ENCODE results near the gene WNT4. TPM values are rescaled to one million over a fixed set of nuclear protein-coding genes. Genes with fewer than 3 reads are reported as not detected.

Gene WNT4
- total RNA-seq, 1 donor = under 0.01 TPM

GRCh38 chr1:22155517-22155916, 12.6 kb upstream of the WNT4 start:
- DNase-seq (ENCODE audit: insufficient read length, low spot score, missing footprints) = peak; percentile 18
- H3K4me1 ChIP-seq (ENCODE audit: insufficient read depth, low read length) = no peaks in the 10 kb centered on the region
- no peak overlapping the region for H3K27ac ChIP-seq (ENCODE audit: low read depth, low read length)
- H2AFZ ChIP-seq (ENCODE audit: low read length) = no peak overlapping the region
- H3K36me3 ChIP-seq (ENCODE audit: insufficient read depth, low read length) = no peaks in the 10 kb centered on the region
- no peak overlapping the region for H3K4me2 ChIP-seq (ENCODE audit: insufficient read depth, low read length)
- no peak overlapping the region for H3K4me3 ChIP-seq (ENCODE audit: insufficient read depth, low read length)
- no peaks in the 10 kb centered on the region for H4K20me1 ChIP-seq (ENCODE audit: insufficient read depth, low read length)
- no peaks in the 10 kb centered on the region for H3K79me2 ChIP-seq (ENCODE audit: insufficient read depth, low read length)
- no peaks in the 10 kb centered on the region for H3K9me3 ChIP-seq (ENCODE audit: low read depth, low read length)
- TF ChIP-seq CTCF (IDR thresholded peaks at IDR 0.05; ENCODE audit: extremely low read depth, low read depth, low read length) = no peak
- H3K27me3 ChIP-seq (ENCODE audit: insufficient read depth, low read length) = peaks cover 12% of the 10 kb centered on the region

GRCh38 chr1:22154626-22155025, 11.7 kb upstream of the WNT4 start:
- Histone ChIP-seq H3K4me1 (ENCODE audit: insufficient read depth, low read length) (no peaks in the 10 kb centered on the region), H2AFZ (ENCODE audit: low read length) (no peak overlapping the region), H3K79me2 (ENCODE audit: insufficient read depth, low read length) (no peaks in the 10 kb centered on the region), H3K27ac (ENCODE audit: low read depth, low read length) (no peak overlapping the region), H4K20me1 (ENCODE audit: insufficient read depth, low read length) (no peaks in the 10 kb centered on the region), H3K9me3 (ENCODE audit: low read depth, low read length) (no peaks in the 10 kb centered on the region), H3K27me3 (ENCODE audit: insufficient read depth, low read length) (peaks cover 12% of the 10 kb centered on the region), H3K36me3 (ENCODE audit: insufficient read depth, low read length) (no peaks in the 10 kb centered on the region), H3K4me3 (ENCODE audit: insufficient read depth, low read length) (no peak overlapping the region), H3K4me2 (ENCODE audit: insufficient read depth, low read length) (no peak overlapping the region)
- no peak for TF ChIP-seq CTCF (IDR thresholded peaks at IDR 0.05; ENCODE audit: extremely low read depth, low read depth, low read length)
- DNase-seq (ENCODE audit: insufficient read length, low spot score, missing footprints) = peak; percentile 41

GRCh38 chr1:22153660-22154437, 11.0 kb upstream of the WNT4 start:
- H3K79me2 ChIP-seq (ENCODE audit: insufficient read depth, low read length) = no peaks in the 10 kb centered on the region
- peaks cover 12% of the 10 kb centered on the region for H3K27me3 ChIP-seq (ENCODE audit: insufficient read depth, low read length)
- no peaks in the 10 kb centered on the region for H3K4me1 ChIP-seq (ENCODE audit: insufficient read depth, low read length)

More at GRCh38 chr1:22153660-22154437, 11.0 kb upstream of the WNT4 start:
- Histone ChIP-seq H4K20me1 (ENCODE audit: insufficient read depth, low read length) (no peaks in the 10 kb centered on the region), H2AFZ (ENCODE audit: low read length) (no peak overlapping the region), H3K36me3 (ENCODE audit: insufficient read depth, low read length) (no peaks in the 10 kb centered on the region), H3K9me3 (ENCODE audit: low read depth, low read length) (no peaks in the 10 kb centered on the region), H3K4me3 (ENCODE audit: insufficient read depth, low read length) (no peak overlapping the region), H3K27ac (ENCODE audit: low read depth, low read length) (no peak overlapping the region), H3K4me2 (ENCODE audit: insufficient read depth, low read length) (no peak overlapping the region)
- peak; percentile 58 for DNase-seq (ENCODE audit: insufficient read length, low spot score, missing footprints)
- no peak for TF ChIP-seq CTCF (IDR thresholded peaks at IDR 0.05; ENCODE audit: extremely low read depth, low read depth, low read length)

Data from osteoblast (primary cell).